ENCODE results near the gene PEX13. TPM values are rescaled to one million over a fixed set of nuclear protein-coding genes. Genes with fewer than 3 reads are reported as not detected.
"Not testable (repeated sequence)": the region's sequence is repeated elsewhere in the genome, so short reads cannot be mapped to it uniquely, and the experiment has no call there.

The PEX13 gene
- polyA plus RNA-seq, 2 donors: 8.3 to 10.7 TPM

DNA sequence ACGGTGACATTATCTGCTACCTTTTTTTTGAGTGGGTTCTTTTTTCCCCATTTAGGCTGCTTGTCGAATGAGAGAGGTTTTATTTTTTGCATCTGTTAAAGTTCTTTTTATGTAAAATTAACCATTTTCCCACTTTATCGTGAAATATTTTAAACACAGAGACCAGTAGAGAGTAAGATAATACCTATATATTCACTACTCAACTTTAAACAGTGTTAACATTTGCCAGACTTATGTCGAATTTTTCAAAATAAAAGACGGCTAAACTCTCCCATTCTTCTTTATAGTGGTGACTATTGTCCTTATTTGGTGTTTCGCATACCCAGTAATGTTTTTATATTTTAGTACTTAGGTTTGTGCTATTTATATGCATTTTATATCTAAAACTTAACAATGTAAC, 1.3 kb downstream of the PEX13 start:
- WGBS, 2 donors: 19 to 22% methylated on average over 6 of the region's 6 CpGs
- H3K27ac ChIP-seq (ENCODE audit: low read depth in 2 of 2, low read length in 1 of 2): no peak overlapping the region
- peak overlapping the region in 1 of 2 donors; percentile 99 for H3K4me3 ChIP-seq (ENCODE audit: low read depth in 1 of 2, low read length in 2 of 2)

GRCh38 chr2:61021228-61021660, 3.7 kb downstream of the PEX13 start:
- Histone ChIP-seq H3K4me3 (ENCODE audit: low read depth in 1 of 2, low read length in 2 of 2) (no peak overlapping the region), H3K27me3 (ENCODE audit: control insufficient read depth in 1 of 2, insufficient read depth in 2 of 2, low read length in 2 of 2) (no peaks in the 10 kb centered on the region), H3K36me3 (ENCODE audit: control insufficient read depth in 2 of 2, insufficient read depth in 2 of 2, low read length in 1 of 2) (peaks cover 0 to 5% of the 10 kb centered on the region in 2 donors), H3K27ac (ENCODE audit: low read depth in 2 of 2, low read length in 1 of 2) (no peak overlapping the region), H3K9me3 (ENCODE audit: control insufficient read depth in 2 of 2, insufficient read depth in 1 of 2, low read depth in 1 of 2, low read length in 1 of 2) (no peaks in the 10 kb centered on the region), H3K4me1 (ENCODE audit: control insufficient read depth in 2 of 2, insufficient read depth in 2 of 2, low read length in 1 of 2) (peaks cover 0 to 3% of the 10 kb centered on the region in 2 donors)
- 85 to 86% methylated on average over 6 of the region's 6 CpGs for WGBS, 2 donors

More for the DNA sequence above, 1.3 kb downstream of the PEX13 start:
- H3K36me3 ChIP-seq (ENCODE audit: control insufficient read depth in 2 of 2, insufficient read depth in 2 of 2, low read length in 1 of 2): peaks cover 0 to 5% of the 10 kb centered on the region in 2 donors
- no peaks in the 10 kb centered on the region for H3K27me3 ChIP-seq (ENCODE audit: control insufficient read depth in 1 of 2, insufficient read depth in 2 of 2, low read length in 2 of 2)
- H3K4me1 ChIP-seq (ENCODE audit: control insufficient read depth in 2 of 2, insufficient read depth in 2 of 2, low read length in 1 of 2): peaks cover 0 to 3% of the 10 kb centered on the region in 2 donors
- H3K9me3 ChIP-seq (ENCODE audit: control insufficient read depth in 2 of 2, insufficient read depth in 1 of 2, low read depth in 1 of 2, low read length in 1 of 2): no peaks in the 10 kb centered on the region

DNA sequence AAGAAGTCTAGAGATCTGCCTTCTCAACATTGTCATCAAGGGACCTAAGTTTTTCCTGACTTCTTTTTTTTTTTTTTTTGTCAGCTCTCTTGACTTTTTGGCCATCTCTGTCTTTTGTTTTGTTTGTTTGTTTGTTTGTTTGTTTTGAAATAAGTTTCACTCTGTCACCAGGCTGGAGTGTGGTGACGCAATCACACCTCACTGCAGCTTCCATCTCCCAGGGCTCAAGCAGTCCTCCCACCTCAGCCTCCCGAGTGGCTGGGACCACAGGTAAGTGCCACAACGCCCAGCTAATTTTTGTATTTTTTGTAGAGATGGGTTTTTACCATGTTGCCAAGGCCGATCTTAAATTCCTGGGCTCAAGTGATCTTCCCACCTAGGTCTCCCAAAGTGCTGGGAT, 6.2 kb downstream of the PEX13 start:
- H3K27ac ChIP-seq (ENCODE audit: low read depth in 2 of 2, low read length in 1 of 2): no peak overlapping the region
- peaks cover 0 to 5% of the 10 kb centered on the region in 2 donors for H3K36me3 ChIP-seq (ENCODE audit: control insufficient read depth in 2 of 2, insufficient read depth in 2 of 2, low read length in 1 of 2)
- no peaks in the 10 kb centered on the region for H3K9me3 ChIP-seq (ENCODE audit: control insufficient read depth in 2 of 2, insufficient read depth in 1 of 2, low read depth in 1 of 2, low read length in 1 of 2)
- no peak overlapping the region for H3K4me3 ChIP-seq (ENCODE audit: low read depth in 1 of 2, low read length in 2 of 2)
- H3K27me3 ChIP-seq (ENCODE audit: control insufficient read depth in 1 of 2, insufficient read depth in 2 of 2, low read length in 2 of 2): no peaks in the 10 kb centered on the region
- 84 to 90% methylated on average over 4 of the region's 4 CpGs for WGBS, 2 donors
- H3K4me1 ChIP-seq (ENCODE audit: control insufficient read depth in 2 of 2, insufficient read depth in 2 of 2, low read length in 1 of 2): peaks cover 0 to 3% of the 10 kb centered on the region in 2 donors

DNA sequence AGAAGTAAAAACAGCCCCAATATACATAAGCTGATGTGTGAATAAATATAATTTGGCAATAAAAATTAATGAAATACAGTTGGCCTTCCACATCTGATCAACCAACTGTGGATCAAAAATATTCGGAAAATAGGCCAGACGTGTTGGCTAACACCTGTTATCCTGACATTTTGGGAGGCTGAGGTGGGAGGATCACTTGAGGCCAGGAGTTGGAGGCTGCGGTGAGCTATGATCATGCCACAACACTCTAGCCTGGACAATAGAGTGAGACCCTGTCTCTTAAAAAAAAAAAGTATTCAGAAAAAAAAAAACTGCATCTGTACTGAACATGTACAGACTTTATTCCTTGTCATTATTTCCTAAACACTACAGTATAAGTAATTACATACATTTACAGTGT, 12.0 kb downstream of the PEX13 start:
- 97 to 99% methylated on average over 3 of the region's 3 CpGs for WGBS, 2 donors
- H3K36me3 ChIP-seq (ENCODE audit: control insufficient read depth in 2 of 2, insufficient read depth in 2 of 2, low read length in 1 of 2): peaks cover 0 to 13% of the 10 kb centered on the region in 2 donors

GRCh38 chr2:61034592-61034991, 17.1 kb downstream of the PEX13 start:
- H3K27me3 ChIP-seq (ENCODE audit: control insufficient read depth in 1 of 2, insufficient read depth in 2 of 2, low read length in 2 of 2); H3K9me3 ChIP-seq (ENCODE audit: control insufficient read depth in 2 of 2, insufficient read depth in 1 of 2, low read depth in 1 of 2, low read length in 1 of 2); H3K4me3 ChIP-seq (ENCODE audit: low read depth in 1 of 2, low read length in 2 of 2); H3K4me1 ChIP-seq (ENCODE audit: control insufficient read depth in 2 of 2, insufficient read depth in 2 of 2, low read length in 1 of 2); H3K27ac ChIP-seq (ENCODE audit: low read depth in 2 of 2, low read length in 1 of 2): not testable (repeated sequence)
- peaks cover 0 to 16% of the 10 kb centered on the region in 2 donors for H3K36me3 ChIP-seq (ENCODE audit: control insufficient read depth in 2 of 2, insufficient read depth in 2 of 2, low read length in 1 of 2)
- WGBS, 2 donors: 93 to 94% methylated on average over 9 of the region's 9 CpGs

More for the DNA sequence above, 12.0 kb downstream of the PEX13 start:
- Histone ChIP-seq H3K4me1 (ENCODE audit: control insufficient read depth in 2 of 2, insufficient read depth in 2 of 2, low read length in 1 of 2) (no peaks in the 10 kb centered on the region), H3K27me3 (ENCODE audit: control insufficient read depth in 1 of 2, insufficient read depth in 2 of 2, low read length in 2 of 2) (no peaks in the 10 kb centered on the region), H3K4me3 (ENCODE audit: low read depth in 1 of 2, low read length in 2 of 2) (no peak overlapping the region), H3K27ac (ENCODE audit: low read depth in 2 of 2, low read length in 1 of 2) (no peak overlapping the region), H3K9me3 (ENCODE audit: control insufficient read depth in 2 of 2, insufficient read depth in 1 of 2, low read depth in 1 of 2, low read length in 1 of 2) (no peaks in the 10 kb centered on the region)

DNA sequence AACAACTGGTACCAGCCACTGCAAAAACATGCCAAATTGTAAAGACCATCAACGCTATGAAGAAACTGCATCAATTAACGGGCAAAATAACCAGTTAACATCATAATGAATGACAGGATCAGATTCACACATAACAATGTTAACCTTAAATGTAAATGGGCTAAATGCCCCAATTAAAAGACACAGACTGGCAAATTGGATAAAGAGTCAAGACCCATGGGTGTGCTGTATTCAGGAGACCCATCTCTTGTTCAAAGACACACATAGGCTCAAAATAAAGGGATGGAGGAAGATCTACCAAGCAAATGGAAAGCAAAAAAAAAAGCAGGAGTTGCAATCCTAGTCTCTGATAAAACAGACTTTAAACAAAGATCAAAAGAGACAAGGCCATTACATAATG, 19.1 kb downstream of the PEX13 start:
- not testable (repeated sequence) for H3K4me3 ChIP-seq (ENCODE audit: low read depth in 1 of 2, low read length in 2 of 2); H3K27ac ChIP-seq (ENCODE audit: low read depth in 2 of 2, low read length in 1 of 2)
- 98 to 100% methylated on average over 2 of the region's 2 CpGs for WGBS, 2 donors

GRCh38 chr2:61042807-61043206, 25.3 kb downstream of the PEX13 start:
- no peaks in the 10 kb centered on the region for H3K27me3 ChIP-seq (ENCODE audit: control insufficient read depth in 1 of 2, insufficient read depth in 2 of 2, low read length in 2 of 2)

More for the DNA sequence above, 19.1 kb downstream of the PEX13 start:
- H3K9me3 ChIP-seq (ENCODE audit: control insufficient read depth in 2 of 2, insufficient read depth in 1 of 2, low read depth in 1 of 2, low read length in 1 of 2); H3K4me1 ChIP-seq (ENCODE audit: control insufficient read depth in 2 of 2, insufficient read depth in 2 of 2, low read length in 1 of 2); H3K27me3 ChIP-seq (ENCODE audit: control insufficient read depth in 1 of 2, insufficient read depth in 2 of 2, low read length in 2 of 2): not testable (repeated sequence)
- H3K36me3 ChIP-seq (ENCODE audit: control insufficient read depth in 2 of 2, insufficient read depth in 2 of 2, low read length in 1 of 2): peaks cover 0 to 12% of the 10 kb centered on the region in 2 donors

GRCh38 chr2:61044636-61045035, 27.1 kb downstream of the PEX13 start:
- WGBS, 2 donors: 56 to 57% methylated on average over 4 of the region's 4 CpGs
- H3K4me1 ChIP-seq (ENCODE audit: control insufficient read depth in 2 of 2, insufficient read depth in 2 of 2, low read length in 1 of 2): no peaks in the 10 kb centered on the region
- no peak overlapping the region for H3K4me3 ChIP-seq (ENCODE audit: low read depth in 1 of 2, low read length in 2 of 2)
- H3K27me3 ChIP-seq (ENCODE audit: control insufficient read depth in 1 of 2, insufficient read depth in 2 of 2, low read length in 2 of 2): no peaks in the 10 kb centered on the region
- H3K27ac ChIP-seq (ENCODE audit: low read depth in 2 of 2, low read length in 1 of 2): no peak overlapping the region
- H3K36me3 ChIP-seq (ENCODE audit: control insufficient read depth in 2 of 2, insufficient read depth in 2 of 2, low read length in 1 of 2): peaks cover 0 to 3% of the 10 kb centered on the region in 2 donors
- no peaks in the 10 kb centered on the region for H3K9me3 ChIP-seq (ENCODE audit: control insufficient read depth in 2 of 2, insufficient read depth in 1 of 2, low read depth in 1 of 2, low read length in 1 of 2)

More at GRCh38 chr2:61042807-61043206, 25.3 kb downstream of the PEX13 start:
- H3K4me1 ChIP-seq (ENCODE audit: control insufficient read depth in 2 of 2, insufficient read depth in 2 of 2, low read length in 1 of 2): no peaks in the 10 kb centered on the region
- no peaks in the 10 kb centered on the region for H3K9me3 ChIP-seq (ENCODE audit: control insufficient read depth in 2 of 2, insufficient read depth in 1 of 2, low read depth in 1 of 2, low read length in 1 of 2)
- 63 to 79% methylated on average over 3 of the region's 3 CpGs for WGBS, 2 donors
- H3K4me3 ChIP-seq (ENCODE audit: low read depth in 1 of 2, low read length in 2 of 2): no peak overlapping the region
- no peaks in the 10 kb centered on the region for H3K36me3 ChIP-seq (ENCODE audit: control insufficient read depth in 2 of 2, insufficient read depth in 2 of 2, low read length in 1 of 2)
- H3K27ac ChIP-seq (ENCODE audit: low read depth in 2 of 2, low read length in 1 of 2): no peak overlapping the region

- WGBS, 2 donors: 73 to 78% methylated on average over 2 of the region's 2 CpGs
- Histone ChIP-seq H3K9me3 (ENCODE audit: control insufficient read depth in 2 of 2, insufficient read depth in 1 of 2, low read depth in 1 of 2, low read length in 1 of 2) (no peaks in the 10 kb centered on the region), H3K36me3 (ENCODE audit: control insufficient read depth in 2 of 2, insufficient read depth in 2 of 2, low read length in 1 of 2) (peaks cover 0 to 3% of the 10 kb centered on the region in 2 donors), H3K4me1 (ENCODE audit: control insufficient read depth in 2 of 2, insufficient read depth in 2 of 2, low read length in 1 of 2) (no peaks in the 10 kb centered on the region), H3K4me3 (ENCODE audit: low read depth in 1 of 2, low read length in 2 of 2) (no peak overlapping the region), H3K27ac (ENCODE audit: low read depth in 2 of 2, low read length in 1 of 2) (no peak overlapping the region), H3K27me3 (ENCODE audit: control insufficient read depth in 1 of 2, insufficient read depth in 2 of 2, low read length in 2 of 2) (no peaks in the 10 kb centered on the region)
These were observed 27.7 kb downstream of the PEX13 start for GRCh38 chr2:61045226-61045625.

DNA sequence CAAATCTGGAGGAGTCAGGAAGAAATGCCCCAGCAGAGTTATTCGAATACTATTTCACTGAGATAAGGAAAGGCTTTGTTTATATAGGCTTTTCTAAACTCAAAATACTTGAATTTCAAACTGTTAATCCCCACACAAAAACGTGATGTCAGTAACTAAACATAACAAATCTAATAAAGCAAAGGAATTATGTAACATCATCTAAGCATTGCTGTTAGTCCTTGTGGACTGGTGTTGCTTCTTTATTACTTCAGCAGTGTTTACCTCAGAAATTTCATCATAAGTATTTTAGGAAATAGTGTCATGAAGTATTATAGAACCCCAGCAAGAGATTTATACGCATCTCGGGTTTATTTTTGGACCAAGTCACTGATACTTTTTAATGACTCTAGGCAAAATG, 28.5 kb downstream of the PEX13 start:
- Histone ChIP-seq H3K4me3 (ENCODE audit: low read depth in 1 of 2, low read length in 2 of 2) (no peak overlapping the region), H3K36me3 (ENCODE audit: control insufficient read depth in 2 of 2, insufficient read depth in 2 of 2, low read length in 1 of 2) (peaks cover 0 to 3% of the 10 kb centered on the region in 2 donors)
- WGBS, 2 donors: 43 to 47% methylated on average over 4 of the region's 4 CpGs

More for the DNA sequence above, 28.5 kb downstream of the PEX13 start:
- Histone ChIP-seq H3K4me1 (ENCODE audit: control insufficient read depth in 2 of 2, insufficient read depth in 2 of 2, low read length in 1 of 2) (no peaks in the 10 kb centered on the region), H3K27me3 (ENCODE audit: control insufficient read depth in 1 of 2, insufficient read depth in 2 of 2, low read length in 2 of 2) (no peaks in the 10 kb centered on the region), H3K27ac (ENCODE audit: low read depth in 2 of 2, low read length in 1 of 2) (no peak overlapping the region), H3K9me3 (ENCODE audit: control insufficient read depth in 2 of 2, insufficient read depth in 1 of 2, low read depth in 1 of 2, low read length in 1 of 2) (no peaks in the 10 kb centered on the region)

Measured in esophagus (tissue), 2 donors.